Dermis microvascular lymphatic vessel endothelial cell (primary cell): ENCODE results near the gene GPR17. TPM values are rescaled to one million over a fixed set of nuclear protein-coding genes. Genes with fewer than 3 reads are reported as not detected.
A peak's percentile ranks its signal among the peaks of the same experiment; 100 is the strongest.

Experiments used
- DNase-seq, 2 donors: peaks; one replicate each; pipeline versions ENCODE4 v3.0.0 to v3.0.0-alpha.2; 2010; ENCODE audit warnings: low read depth in 2 of 2
- total RNA-seq: library from RNA; depleted of rRNA; stranded (reverse); fragments of >200 nt; gene quantifications from 2 replicates; pipeline ENCODE4 v1.2.1, GENCODE V29; 2014

The GPR17 gene
- total RNA-seq, 1 donor from 2014 or later: not detected

- no peak for DNase-seq
Measured at GRCh38 chr2:127654084-127654837, 8.3 kb downstream of the GPR17 start.

GRCh38 chr2:127654838-127655175, 8.9 kb downstream of the GPR17 start:
- DNase-seq: no peak

- DNase-seq: no peak
Measured at GRCh38 chr2:127655209-127656073, 9.5 kb downstream of the GPR17 start.

GRCh38 chr2:127656569-127657231, 10.7 kb downstream of the GPR17 start:
- DNase-seq: no peak

GRCh38 chr2:127657232-127657595, 11.3 kb downstream of the GPR17 start:
- no peak for DNase-seq

DNA sequence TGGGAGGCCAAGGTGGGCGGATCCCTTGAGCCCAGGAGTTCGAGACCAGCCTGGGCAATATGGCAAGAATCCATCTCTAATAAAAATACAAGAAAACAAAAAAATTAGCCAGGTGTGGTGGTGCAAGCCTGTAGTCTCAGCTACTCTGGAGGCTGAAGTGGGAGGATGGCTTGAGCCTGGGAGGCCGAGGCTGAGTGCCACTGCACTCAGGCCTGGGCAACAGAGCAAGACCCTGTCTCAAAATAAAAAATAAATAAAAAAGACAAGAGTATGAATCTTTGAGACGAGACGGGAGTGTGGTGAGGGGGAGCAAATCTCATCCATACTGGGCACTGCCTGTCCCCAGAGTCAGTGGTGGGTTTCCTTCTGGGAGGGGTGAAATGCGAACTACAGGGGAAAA, 12.2 kb downstream of the GPR17 start:
- DNase-seq: no peak

DNA sequence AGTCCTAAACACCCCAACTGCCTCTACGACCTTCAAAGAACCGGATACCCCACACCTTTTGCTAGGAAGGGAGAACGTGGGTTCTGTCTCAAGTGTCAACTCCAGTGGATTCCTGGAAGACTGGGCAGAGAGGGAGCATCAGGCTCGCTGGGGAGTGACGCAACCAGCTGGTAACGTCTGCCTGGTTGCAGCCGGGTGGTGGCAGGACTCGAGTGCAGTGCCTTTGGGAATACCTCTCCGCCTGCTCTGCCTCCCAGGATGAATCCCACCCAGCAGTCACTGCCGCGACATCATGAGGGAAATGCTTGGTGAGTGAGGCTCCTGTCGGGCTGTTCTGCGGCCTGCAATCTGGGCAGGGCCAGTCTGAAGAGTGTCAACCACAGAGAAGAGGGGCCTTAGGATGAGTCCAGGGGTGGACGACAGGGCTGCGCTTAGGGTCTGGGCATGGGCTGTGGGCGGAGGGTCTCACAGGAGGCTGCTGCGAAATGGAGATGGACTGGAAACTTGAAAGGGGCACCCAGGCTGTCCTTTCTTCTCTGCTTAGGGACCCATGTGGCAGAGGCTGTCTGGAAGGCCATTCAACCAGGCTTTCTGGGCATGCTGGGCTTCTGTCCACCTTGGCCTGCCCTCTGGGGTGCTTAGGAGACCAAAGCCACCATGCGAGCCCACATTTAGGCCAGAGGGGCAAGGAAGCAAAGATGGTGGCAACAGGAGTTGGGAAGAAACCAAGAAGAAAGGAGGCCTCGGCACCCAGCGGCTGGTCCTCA, 12.9 kb downstream of the GPR17 start:
- no peak for DNase-seq

- peak in 1 of 2 donors; percentile 72 for DNase-seq
Measured at GRCh38 chr2:127659408-127660290, 13.7 kb downstream of the GPR17 start.

DNA sequence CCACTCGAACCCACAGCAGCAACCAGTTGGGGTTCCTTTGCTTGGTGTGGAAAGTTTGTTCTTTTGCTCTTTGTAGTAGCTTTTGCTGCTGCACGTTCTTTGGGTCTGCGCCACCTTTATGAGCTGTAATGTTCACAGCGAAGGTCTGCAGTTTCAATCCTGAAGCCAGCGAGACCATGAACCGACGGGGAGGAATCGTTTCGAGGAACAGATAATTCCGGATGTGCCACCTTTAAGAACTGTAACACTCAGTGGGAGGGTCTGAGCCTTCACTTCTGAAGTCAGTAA, 14.3 kb downstream of the GPR17 start:
- DNase-seq: no peak

GRCh38 chr2:127661072-127661649, 15.2 kb downstream of the GPR17 start:
- no peak for DNase-seq

DNA sequence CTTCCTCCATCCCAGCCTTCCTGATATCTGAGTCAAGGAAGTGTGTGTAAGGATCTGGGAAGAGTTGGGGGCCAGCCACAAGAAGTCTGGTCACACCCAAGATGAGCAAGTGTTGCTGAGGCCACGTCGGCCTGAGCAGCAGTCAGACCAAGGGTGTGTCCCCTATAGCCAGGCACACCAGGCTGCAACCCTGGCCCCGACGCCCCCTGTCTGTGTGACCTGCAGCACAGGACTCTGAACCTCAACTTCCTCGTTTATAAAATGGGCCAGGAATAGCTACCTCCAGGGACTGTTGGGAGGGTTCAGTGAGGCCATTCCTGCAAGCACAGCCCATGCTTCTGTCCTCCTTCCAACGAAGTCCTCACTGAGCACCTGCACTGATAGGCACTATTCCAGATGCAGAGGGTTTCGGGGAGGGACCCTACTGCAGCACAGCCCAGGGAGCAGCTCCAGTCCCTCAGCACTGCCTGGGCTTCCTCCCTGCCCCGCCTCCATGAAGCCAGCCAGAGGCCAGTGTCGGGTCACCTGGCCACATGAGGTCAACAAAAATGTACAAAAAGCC, 16.1 kb downstream of the GPR17 start:
- DNase-seq: no peak

- DNase-seq: peak in 1 of 2 donors; percentile 43
Measured at GRCh38 chr2:127662937-127663565, 17.1 kb downstream of the GPR17 start.

- DNase-seq: no peak
Measured at GRCh38 chr2:127663566-127664064, 17.7 kb downstream of the GPR17 start.

- DNase-seq: peak; percentile 26 to 71
Measured at GRCh38 chr2:127664065-127664894, 18.3 kb downstream of the GPR17 start.

DNA sequence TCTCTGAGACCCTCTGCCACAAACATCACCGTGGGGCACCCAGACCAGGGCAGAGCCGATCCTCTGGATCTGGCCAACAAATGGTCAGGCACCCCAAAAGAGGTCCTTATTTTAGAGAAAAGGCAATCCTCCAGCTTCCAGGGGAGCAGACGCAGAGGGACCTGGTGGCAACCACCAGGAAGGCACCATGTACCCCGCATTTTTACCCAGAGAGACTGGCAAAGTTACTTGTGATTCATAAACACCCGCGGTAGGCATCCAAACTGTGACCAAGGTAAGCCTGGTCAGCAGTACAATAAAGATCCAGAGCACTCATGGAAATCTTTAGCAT, 18.9 kb downstream of the GPR17 start:
- no peak for DNase-seq

DNA sequence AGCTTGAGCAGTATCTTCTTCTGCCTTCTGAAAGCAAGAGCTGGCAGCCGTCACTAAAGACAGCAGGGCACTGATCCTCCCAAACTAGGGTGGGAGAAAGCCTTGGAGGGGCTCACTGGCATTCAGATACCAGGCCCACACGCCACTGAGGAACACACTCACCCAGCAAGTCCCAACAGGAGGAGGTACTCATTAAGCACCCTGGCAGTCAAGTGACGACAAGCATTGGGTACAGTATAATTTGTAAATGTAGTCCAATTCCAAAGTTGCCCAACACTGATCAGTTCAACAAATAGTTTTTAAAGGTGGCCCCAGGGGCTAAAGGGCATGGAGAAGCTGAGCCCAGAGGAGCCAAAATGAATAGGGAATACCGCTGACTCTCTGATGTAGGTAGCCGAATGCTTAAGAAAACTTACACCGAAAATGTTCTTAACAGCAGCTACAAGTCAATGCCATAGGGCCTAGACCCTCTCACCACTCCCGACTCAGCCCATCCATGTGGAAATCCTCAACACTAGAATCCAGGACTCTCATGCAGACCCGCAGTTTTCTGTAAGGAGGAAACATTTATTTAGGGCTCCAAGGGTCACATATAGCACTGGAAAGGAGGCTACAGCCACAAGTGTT, 19.4 kb downstream of the GPR17 start:
- no peak for DNase-seq

DNA sequence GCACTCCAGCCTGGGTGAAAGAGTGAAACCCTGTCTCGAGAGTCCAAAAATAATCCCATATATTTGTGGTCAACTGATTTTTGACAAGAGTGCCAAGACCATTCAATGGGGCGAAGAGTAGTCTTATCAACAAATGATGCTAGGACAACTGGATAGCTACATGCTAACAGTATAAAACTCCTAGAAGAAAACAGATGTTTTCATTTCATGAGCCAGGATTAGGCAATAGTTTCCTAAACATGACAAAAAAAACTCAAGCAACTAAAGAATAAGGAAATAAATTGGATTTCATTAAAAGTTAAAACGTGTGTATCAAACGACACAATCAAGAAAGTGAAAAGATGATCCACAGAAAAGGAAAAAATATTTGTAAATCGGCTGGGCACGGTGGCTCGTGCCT, 23.1 kb downstream of the GPR17 start:
- DNase-seq: no peak
